ENCODE measurements around the gene USP46. TPM values are rescaled to one million over a fixed set of nuclear protein-coding genes. Genes with fewer than 3 reads are reported as not detected.

Gene USP46
- total and polyA plus RNA-seq, 2 of the 13 experiments (the other 11 are each of a cell fraction or from before 2014, with no cell fraction given), result 4.7 to 17.4 TPM

DNA sequence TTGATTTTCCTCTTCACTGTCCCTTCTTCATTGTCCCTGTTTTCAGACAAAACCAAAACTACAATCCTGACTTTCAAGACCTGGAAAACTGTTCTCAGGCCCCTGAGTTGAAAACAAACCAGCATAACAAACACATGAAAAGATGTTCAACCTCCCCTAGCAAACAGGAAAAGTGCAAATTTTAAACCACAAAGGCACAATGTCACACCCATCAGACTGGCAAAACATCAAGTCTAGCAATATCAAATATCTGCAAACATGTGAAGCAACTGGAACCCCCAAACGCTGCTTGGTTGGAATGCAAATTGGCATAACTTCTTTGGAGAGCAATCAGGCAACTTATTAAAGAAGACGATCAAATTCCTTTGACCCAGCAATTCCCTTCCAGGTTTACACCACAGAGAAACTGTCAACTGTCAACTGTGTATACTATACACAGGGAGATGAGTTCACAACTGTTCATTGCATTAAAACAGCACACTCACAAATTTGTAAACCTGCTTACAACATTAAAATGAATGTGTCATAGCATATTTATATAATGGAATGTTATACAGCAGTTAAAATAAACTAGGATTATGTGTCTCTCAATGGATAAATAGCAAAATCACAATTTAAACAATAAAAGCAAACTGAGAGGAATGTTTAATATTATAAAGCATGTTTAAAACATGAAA, 7.0 kb downstream of the USP46 start:
- TF ChIP-seq RBM39 (IDR thresholded peaks at IDR 0.05; ENCODE audit: low read depth, low read length, poor library complexity, severe bottlenecking) (no peak), GFI1 (CRISPR knock-in tag; IDR thresholded peaks at IDR 0.05; ENCODE audit: borderline replicate concordance) (no peak), RBAK (CRISPR knock-in tag; IDR thresholded peaks at IDR 0.05) (no peak), SMARCC2 (IDR thresholded peaks at IDR 0.05) (no peak), ZNF709 (CRISPR knock-in tag; IDR thresholded peaks at IDR 0.05) (no peak), JUN (CRISPR knock-in tag; IDR thresholded peaks at IDR 0.05) (no peak), ZNF780A (CRISPR knock-in tag; IDR thresholded peaks at IDR 0.05) (no peak), POLR2G (IDR thresholded peaks at IDR 0.05; ENCODE audit: low read depth, low read length) (no peak), POLR2AphosphoS5 (IDR thresholded peaks at IDR 0.05; ENCODE audit: low read depth, low read length) (no peak), ZFP90 (CRISPR knock-in tag; IDR thresholded peaks at IDR 0.05; ENCODE audit: borderline replicate concordance) (no peak), ZNF143 (CRISPR knock-in tag; IDR thresholded peaks at IDR 0.05) (no peak), TBL1XR1 (IDR thresholded peaks at IDR 0.05; ENCODE audit: borderline replicate concordance, low read length, partially characterized antibody) (no peak), JUNB (CRISPR knock-in tag; IDR thresholded peaks at IDR 0.05; ENCODE audit: borderline replicate concordance) (no peak)
- TF ChIP-seq, protein P1, sequence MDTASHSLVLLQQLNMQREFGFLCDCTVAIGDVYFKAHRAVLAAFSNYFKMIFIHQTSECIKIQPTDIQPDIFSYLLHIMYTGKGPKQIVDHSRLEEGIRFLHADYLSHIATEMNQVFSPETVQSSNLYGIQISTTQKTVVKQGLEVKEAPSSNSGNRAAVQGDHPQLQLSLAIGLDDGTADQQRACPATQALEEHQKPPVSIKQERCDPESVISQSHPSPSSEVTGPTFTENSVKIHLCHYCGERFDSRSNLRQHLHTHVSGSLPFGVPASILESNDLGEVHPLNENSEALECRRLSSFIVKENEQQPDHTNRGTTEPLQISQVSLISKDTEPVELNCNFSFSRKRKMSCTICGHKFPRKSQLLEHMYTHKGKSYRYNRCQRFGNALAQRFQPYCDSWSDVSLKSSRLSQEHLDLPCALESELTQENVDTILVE (CRISPR knock-in tag; IDR thresholded peaks at IDR 0.05), result no peak
- TF ChIP-seq, protein P2, sequence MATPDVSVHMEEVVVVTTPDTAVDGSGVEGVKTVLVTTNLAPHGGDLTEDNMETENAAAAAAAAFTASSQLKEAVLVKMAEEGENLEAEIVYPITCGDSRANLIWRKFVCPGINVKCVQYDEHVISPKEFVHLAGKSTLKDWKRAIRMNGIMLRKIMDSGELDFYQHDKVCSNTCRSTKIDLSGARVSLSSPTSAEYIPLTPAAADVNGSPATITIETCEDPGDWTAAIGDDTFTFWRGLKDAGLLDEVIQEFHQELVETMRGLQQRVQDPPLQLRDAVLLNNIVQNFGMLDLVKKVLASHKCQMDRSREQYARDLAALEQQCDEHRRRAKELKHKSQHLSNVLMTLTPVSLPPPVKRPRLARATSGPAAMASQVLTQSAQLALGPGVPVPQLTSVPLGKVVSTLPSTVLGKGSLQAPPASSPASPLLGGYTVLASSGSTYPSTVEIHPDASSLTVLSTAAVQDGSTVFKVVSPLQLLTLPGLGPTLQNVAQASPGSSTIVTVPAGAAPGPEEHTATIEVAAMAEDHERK (CRISPR knock-in tag; IDR thresholded peaks at IDR 0.05; ENCODE audit: low read depth), result no peak
- TF ChIP-seq, protein P3, sequence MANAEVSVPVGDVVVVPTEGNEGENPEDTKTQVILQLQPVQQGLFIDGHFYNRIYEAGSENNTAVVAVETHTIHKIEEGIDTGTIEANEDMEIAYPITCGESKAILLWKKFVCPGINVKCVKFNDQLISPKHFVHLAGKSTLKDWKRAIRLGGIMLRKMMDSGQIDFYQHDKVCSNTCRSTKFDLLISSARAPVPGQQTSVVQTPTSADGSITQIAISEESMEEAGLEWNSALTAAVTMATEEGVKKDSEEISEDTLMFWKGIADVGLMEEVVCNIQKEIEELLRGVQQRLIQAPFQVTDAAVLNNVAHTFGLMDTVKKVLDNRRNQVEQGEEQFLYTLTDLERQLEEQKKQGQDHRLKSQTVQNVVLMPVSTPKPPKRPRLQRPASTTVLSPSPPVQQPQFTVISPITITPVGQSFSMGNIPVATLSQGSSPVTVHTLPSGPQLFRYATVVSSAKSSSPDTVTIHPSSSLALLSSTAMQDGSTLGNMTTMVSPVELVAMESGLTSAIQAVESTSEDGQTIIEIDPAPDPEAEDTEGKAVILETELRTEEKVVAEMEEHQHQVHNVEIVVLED (CRISPR knock-in tag; IDR thresholded peaks at IDR 0.05; ENCODE audit: borderline replicate concordance), result no peak
- TF ChIP-seq, protein P4, sequence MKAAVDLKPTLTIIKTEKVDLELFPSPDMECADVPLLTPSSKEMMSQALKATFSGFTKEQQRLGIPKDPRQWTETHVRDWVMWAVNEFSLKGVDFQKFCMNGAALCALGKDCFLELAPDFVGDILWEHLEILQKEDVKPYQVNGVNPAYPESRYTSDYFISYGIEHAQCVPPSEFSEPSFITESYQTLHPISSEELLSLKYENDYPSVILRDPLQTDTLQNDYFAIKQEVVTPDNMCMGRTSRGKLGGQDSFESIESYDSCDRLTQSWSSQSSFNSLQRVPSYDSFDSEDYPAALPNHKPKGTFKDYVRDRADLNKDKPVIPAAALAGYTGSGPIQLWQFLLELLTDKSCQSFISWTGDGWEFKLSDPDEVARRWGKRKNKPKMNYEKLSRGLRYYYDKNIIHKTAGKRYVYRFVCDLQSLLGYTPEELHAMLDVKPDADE (CRISPR knock-in tag; IDR thresholded peaks at IDR 0.05), result no peak
- TF ChIP-seq, protein P5, sequence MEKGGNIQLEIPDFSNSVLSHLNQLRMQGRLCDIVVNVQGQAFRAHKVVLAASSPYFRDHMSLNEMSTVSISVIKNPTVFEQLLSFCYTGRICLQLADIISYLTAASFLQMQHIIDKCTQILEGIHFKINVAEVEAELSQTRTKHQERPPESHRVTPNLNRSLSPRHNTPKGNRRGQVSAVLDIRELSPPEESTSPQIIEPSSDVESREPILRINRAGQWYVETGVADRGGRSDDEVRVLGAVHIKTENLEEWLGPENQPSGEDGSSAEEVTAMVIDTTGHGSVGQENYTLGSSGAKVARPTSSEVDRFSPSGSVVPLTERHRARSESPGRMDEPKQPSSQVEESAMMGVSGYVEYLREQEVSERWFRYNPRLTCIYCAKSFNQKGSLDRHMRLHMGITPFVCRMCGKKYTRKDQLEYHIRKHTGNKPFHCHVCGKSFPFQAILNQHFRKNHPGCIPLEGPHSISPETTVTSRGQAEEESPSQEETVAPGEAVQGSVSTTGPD (CRISPR knock-in tag; IDR thresholded peaks at IDR 0.05), result no peak
- POLR2A ChIA-PET, result no interaction called here
- peaks cover 32% of the 10 kb centered on the region for H3K79me2 ChIP-seq (ENCODE audit: insufficient read depth, low read length)

More for the DNA sequence above, 7.0 kb downstream of the USP46 start:
- Histone ChIP-seq H3K4me3 (replicated peaks in 1 of 3; ENCODE audit: insufficient read depth in 1 of 3, low read depth in 2 of 3, low read length in 3 of 3) (no peak overlapping the region), H3K27ac (ENCODE audit: extremely low read length, insufficient read depth, low read length) (no peak overlapping the region), H3K27me3 (ENCODE audit: control insufficient read depth in 1 of 2, insufficient read depth in 2 of 2, low read length in 2 of 2) (no peaks in the 10 kb centered on the region), H3K9ac (ENCODE audit: insufficient read depth, low read depth, low read length) (no peak overlapping the region), H3K36me3 (replicated peaks in 1 of 2; ENCODE audit: control insufficient read depth in 1 of 2, insufficient read depth in 2 of 2, low read length in 2 of 2) (no peaks in the 10 kb centered on the region), H3K9me3 (ENCODE audit: low read length) (no peaks in the 10 kb centered on the region), H2AFZ (ENCODE audit: low read length) (no peak overlapping the region), H3K4me1 (ENCODE audit: insufficient read depth, low read length) (peaks cover 11% of the 10 kb centered on the region), H3K4me2 (ENCODE audit: low read depth, low read length) (no peak overlapping the region), H4K20me1 (ENCODE audit: insufficient read depth, low read length) (no peaks in the 10 kb centered on the region)
- intact Hi-C loops (cut with micrococcal nuclease; ENCODE audit: unreplicated experiment) (no loop called here), in situ Hi-C loops (cut with HindIII; ENCODE audit: extremely low pct_ligation_motif_present, low pct_unique_long_range_greater_than_20kb) (no loop called here)
- ATAC-seq (no peak), DNase-seq (ENCODE audit: low spot score) (no peak), FAIRE-seq (no peak)
- CTCF ChIA-PET (ENCODE audit: low intra/inter-chr PET ratio, low total read pairs), result no interaction called here
- 83% methylated on average over 2 of the region's 2 CpGs for WGBS (ENCODE audit: low lambda C conversion rate)
- no TSS peak for BruUV-seq (replicated peaks)

Measured in HepG2 (cell line).